Testis (tissue), 2 donors: ENCODE data around the gene MEN1.

ENCODE experiments used
- CTCF ChIP-seq, 3 experiments: fragments of 450-650 bp in 2 of 3; fragments of 200-600 bp in 1 of 3; sonication (generic) in 1 of 3; IDR thresholded peaks; one replicate each; pipeline ENCODE4 v1.5.1; 2016 to 2019; ENCODE audit warnings: antibody characterized with exemption in 3 of 3, mild to moderate bottlenecking in 2 of 3, moderate library complexity in 1 of 3
- POLR2A ChIP-seq: fragments of 450-650 bp; IDR thresholded peaks from one replicate; pipeline ENCODE4 v1.6.1; 2017; ENCODE audit warnings: antibody characterized with exemption, mild to moderate bottlenecking, moderate library complexity

- TF ChIP-seq CTCF (IDR thresholded peaks at IDR 0.05): no peak
- TF ChIP-seq POLR2A: no peak
Measured at GRCh38 chr11:64791781-64792291, 18.5 kb downstream of the MEN1 start.
